ENCODE measurements around the gene DNAJC11.
"Not testable (repeated sequence)": the region's sequence is repeated elsewhere in the genome, so short reads cannot be mapped to it uniquely, and the experiment has no call there.

Gene DNAJC11

DNA sequence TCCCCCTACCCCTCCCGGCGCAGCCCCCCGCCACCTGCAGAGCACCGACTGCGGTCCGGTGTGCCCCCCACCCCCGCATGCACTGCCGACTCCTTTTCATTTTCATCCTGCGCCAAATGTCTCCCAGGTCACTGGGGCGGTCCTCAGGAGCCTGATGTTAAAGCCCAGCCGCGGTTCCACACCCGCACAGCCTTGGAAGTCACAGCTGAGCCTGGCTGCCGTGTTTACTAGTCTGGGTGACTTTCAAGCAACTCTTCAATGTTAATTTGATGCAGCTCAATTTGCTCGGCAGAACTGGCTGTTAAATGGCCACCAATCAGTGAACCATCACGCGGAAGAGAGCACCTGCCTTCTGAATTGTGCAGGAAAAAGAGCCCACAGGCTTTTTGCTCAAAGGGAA lies 49.7 kb downstream of the DNAJC11 start:
- DNase-seq, result no peak

DNA sequence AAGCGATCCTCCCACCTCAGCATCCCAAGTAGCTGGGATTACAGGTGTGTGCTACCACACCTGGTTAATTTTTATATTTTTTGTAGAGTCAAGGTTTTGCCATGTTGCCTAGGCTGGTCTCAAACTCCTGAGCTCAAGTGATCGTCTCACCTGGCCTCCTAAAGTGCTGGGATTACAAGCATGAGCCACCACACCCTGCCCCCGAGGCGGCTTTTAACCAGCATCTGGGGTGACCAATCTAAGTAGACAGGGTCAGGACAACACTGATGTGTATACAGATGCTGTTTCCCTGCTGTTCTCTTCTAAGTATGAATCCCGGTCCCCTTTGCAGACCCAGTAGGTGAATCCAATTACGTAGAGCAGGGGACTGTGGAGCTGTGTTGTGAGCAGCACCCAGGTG lies 53.1 kb downstream of the DNAJC11 start:
- DNase-seq, result no peak

DNA sequence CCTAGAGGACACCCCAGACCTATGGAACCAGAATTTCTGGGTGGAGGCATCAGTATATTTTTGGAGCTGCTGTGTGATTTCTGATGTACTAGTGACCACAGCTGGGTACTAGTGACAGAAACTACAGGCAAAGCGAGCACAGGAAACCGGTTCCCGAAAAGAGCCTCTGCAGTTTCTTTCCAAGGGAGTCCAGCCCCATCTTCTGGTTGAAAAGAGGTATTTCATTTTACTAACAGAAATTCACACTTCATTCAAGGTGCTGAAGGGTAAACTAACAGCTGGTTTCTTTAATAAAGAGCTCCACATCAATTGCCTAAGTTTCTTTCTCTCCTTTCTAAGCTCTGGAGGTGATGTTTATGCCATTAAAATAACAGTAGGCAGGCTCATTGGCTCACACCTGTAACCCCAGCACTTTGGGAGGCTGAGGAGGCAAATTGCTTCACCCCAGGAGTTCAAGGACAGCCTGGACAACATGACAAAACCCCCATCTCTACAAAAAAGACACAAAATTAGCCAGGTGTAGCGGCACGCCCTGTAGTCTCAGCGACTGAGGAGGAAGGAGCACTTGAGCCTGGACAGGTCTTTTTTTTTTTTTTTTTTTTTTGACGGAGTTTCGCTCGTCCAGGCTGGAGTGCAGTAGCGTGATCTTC lies 55.0 kb downstream of the DNAJC11 start:
- peak in 1 of 2 donors; percentile 33 for DNase-seq

DNA sequence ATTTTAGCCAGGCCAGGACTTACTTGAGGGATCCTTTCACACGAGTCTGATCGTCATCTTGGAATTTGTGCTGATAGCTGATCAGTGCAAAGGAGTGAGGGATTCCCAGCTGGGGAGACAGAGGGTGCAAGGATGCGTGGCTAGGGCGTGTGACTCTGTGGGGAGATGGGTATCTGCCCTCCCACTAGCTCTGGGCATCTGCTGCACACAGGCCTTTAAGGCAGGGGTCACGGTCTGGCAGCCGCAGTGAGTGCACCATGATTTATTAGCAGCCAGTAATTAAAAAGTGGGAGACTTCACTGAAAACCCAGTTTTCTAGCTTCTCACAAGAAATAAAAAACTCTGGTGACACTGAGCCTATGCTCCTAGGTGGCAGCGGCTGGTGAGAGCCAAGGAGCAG lies 56.6 kb downstream of the DNAJC11 start:
- no peak for DNase-seq

DNA sequence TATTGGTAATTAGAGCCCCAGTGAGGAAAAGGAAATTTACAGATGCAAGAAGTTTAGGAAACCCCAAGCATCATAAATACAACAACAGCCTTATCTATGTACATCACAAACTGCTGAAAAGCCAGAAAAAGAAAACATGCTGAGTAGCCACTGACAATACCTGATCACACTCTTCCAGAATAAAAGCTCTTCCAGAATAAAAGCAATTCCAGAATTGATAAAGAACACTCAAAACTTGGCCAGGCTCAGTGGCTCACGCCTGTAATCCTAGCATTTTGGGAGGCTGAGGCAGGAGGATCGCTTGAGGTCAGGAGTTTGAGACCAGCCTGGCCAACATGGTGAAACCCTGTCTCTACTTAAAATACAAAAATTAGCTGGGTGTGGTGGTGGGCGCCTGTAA lies 60.7 kb downstream of the DNAJC11 start:
- DNase-seq, result not testable (repeated sequence)

DNA sequence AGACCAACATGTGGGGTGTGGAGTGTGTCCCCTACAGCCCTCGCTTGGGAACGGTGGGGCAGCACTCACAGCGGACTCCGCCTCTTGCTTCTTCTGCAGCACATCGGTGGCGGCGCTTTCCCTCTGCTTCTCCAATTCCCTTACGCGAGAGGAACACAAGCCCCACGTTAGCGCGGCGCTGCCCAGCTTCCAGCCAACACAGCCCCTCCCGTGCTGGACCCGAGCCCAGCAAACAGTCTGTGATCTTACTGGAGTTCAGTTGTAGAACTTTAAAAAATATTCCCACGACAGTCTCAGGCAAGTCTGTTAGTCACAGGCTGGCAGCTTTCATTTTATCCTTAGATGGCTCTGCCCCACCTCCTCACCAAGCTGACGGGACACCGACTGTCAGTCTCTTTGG lies 63.4 kb downstream of the DNAJC11 start:
- peak; percentile 43 to 48 for DNase-seq

DNA sequence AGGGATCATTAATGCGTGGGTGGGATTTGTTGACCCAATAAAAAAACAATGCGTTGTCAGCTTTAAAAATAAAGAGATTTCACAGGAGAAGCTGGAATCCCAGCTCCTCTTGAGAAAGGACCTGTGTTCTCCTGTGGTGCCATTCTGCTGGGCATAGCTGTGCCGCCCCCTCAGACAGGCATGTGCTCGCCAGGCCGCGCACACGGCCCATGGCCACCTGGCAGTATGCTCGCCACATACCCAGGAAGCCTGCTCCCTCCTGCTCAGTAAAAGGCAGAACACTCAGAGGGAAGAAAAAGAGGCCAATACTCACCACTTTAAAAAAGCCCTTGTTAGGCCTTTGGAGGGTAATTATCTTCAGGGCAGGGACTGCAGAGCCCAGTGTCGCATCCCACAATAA lies 63.8 kb downstream of the DNAJC11 start:
- no peak for DNase-seq

DNA sequence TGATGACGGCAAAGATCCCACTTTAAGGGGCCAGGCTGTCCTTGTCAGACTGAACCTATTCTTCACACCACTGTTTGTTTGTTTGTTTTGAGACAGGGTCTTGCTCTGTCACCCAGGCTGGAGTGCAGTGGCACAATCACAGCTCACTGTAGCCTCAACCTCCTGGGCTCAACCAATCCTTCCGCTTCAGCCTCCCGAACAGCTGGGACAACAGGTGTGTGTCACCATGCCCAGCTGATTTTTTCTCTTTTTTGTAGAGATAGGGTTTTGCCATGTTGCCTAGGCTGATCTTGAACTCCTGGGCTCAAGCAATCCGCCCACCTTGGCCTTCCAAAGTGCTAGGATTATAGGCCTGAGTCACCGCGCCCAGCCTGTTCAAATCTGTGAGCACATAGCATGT lies 64.8 kb downstream of the DNAJC11 start:
- not testable (repeated sequence) for DNase-seq

DNA sequence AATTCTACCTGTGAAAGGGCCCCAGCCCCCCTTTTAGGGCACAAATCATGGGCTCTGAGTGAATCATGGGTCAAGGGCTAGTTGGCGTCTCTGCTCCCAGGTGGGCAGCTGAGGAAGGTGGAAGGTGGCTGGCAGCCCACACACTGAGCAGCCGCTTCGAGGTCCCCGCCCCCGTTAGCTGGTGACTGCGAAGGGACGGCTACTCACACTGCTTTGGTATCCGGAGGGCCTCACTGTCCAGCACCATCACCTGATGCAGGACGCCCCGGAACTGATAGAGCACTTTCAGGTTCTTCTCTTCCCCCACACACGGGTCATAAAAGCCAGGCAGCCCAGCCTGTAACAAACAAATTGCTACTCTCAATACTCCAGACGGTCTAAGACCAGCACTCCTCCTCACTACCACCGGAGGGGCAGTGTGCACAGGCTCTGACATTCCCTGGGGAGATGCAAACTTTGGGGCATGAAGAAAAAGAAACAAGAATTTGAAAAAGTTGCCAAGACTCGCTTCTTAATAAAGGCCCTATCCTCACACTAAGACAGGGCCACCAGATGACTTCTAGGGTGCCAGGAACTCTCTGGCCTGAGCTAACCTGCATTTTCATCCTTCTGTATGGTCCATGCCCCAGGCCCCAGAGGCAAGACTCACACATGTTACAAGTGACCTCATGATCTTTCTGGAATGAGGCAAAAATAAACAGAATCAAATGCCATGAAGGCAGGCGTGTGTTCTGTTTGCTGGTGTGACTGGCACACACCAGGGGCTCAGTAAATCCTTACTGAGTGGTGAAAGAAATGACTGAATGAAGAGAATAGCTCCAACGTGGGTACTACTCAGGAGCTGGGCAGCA lies 65.5 kb downstream of the DNAJC11 start:
- DNase-seq, result no peak

DNA sequence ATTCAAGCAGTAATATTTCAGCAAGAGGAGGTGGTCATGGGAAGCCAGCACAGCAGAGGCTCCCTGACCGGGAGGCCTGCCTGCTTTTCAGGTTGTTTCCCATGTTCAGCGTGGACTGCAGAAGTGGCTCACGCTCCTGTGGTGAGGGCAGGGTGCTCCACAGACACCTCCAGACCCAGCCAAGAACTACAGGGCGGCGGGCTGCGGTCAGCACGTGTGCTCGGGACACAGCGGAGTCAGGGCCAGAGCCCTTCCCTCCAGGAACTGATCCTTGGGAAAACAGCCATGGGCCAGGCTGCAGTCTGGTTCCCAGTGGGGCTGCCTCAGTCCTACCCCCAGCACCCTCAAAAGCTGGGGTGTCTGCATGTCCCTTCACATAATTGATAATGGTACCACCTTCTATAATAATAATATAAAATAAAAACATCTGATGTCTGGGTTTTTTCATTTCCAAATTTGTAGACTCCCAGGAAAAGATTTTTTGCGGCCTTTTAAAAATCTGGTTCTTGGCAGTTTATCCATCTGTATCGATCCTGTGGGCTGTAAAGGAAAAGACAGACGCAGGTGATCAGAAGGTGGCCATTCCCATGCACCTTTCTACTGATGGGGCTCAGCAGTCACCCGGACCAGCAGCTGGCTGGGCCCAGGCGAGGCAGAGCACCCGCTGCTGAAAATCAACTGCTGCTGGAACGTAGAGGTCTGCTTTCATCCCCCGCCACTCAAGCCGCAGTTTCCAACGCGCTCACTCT lies 66.3 kb downstream of the DNAJC11 start:
- no peak for DNase-seq

DNA sequence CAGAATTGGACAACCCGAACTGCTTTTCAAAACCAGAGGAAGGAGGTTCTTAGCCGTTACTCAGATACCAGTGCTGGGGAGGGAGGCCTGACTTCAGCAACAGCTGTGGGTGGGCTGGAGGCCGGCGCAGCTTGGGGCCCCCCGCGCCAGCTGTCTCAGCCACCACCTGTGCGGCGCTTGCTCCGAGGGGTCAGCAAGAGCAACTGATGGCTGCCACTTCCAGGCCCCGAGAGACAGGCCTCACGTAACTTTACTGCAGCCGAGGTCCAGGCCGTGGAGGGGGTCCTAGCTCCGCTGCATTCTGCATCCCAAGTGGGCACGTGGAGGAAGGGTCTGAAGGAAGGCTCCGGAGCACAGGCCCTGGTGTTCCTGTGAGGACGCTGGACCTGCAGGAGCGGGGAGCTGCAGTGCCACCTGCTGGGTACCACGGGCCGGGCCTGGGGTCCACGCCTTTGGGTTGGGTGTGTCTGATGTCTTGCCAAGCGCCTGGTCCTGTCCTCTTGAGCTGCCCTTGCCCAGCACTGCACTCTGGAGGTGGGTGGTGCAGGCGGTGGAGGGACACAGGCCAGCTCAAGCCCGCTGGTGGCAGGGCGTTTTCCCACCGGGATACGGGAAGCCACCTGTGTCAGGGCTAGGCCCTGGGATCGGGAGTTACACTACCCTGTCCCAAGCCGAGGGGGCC lies 67.1 kb downstream of the DNAJC11 start:
- DNase-seq, result no peak

DNA sequence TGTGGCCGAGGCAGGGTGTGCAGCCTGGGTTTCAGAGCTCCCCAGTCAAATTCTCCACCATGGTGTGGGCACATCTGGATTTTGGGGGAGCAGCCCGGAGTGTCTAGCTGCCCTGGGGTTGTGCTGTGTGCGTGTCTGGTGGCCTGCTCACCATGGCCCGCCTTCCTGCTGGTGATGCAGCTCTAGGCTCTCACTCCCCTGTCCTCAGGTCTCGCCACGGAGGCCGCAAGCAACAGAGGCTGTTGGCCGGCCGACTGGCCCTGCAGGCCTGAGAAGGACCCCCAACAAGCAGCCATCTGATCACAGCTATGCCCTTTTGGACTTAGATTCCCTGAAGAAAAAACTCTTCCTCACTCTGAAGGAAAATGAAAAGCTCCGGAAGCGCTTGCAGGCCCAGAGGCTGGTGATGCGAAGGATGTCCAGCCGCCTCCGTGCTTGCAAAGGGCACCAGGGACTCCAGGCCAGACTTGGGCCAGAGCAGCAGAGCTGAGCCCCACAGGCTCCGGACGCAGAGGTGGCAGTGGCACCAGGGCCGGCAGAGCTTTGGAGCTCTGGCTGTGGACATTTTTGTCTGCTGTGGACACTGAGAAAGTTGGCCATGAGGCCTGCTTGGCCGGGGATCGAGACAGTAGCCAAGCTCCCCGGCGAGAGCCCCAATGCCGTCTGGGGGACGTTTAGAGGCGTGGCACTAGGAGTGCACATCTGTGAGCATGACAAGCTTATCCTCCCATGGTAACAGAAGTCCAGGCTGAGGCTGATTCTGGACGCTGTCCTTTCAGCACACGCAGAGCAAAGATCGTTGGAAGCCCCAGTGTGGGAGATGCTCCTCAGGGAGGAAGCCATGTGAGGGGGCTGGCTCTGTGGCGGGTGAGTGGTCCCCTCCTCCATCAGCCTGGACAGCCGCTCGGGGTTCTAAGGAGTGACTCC lies 68.8 kb downstream of the DNAJC11 start:
- no peak for DNase-seq

DNA sequence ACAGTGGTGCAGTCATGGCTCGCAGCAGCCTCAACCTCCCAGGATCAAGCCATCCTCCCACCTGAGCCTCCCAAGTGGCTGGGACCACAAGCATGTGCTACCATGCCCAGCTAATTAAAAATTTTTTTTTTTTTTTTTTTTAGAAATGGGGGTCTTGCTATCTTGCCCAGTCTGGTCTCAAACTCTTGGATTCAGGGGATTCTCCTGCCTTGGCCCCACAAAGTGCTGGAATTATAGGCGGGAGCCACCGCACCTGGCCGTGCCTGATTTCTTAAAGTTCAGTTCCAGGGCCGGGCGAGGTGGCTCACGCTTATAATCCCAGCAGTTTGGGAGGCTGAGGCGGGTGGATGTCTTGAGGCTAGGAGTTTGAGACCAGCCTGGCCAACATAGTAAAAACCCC lies 70.6 kb downstream of the DNAJC11 start:
- no peak for DNase-seq

DNA sequence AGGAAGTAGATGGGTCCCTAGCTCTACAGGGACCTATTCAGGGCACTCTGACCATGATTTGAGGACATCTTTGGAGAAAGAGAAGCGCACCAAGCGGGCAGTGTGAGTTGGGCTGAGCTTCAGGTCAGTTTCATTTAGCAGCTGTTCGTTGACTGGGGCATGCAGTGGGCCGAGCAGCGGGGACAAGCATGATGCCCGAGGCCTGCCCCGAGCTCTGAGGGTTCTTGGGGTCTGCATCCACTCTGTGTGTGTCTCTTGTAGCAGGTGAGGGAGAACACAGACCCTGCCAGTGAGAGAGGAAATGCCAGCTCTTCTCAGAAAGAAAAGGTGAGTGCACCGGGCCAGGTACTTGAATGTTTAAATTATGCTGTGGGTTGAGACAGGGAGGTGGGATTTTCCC lies 71.6 kb downstream of the DNAJC11 start:
- DNase-seq, result no peak

DNA sequence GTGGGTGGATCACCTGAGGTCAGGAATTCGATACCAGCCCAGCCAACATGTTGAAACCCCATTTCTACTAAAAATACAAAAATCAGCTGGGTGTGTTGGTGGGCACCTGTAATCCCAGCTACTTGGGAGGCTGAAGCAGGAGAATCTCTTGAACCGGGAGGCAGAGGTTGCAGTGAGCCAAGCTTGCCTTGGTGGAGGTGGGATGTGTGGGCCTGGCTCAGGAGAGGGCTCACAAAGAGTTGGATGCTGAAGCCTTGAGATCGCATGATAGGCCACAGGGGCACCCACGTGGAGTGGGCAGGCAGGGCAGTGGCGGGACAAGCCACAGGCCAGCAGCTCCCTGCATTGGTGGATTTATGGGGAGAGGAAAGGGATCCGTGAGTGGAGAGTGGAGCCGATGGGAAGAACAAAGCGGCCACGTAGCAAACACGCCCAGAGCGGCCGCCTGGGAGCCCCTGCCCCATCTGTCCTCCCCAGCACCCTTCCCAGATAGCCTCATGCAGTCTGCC lies 72.6 kb downstream of the DNAJC11 start:
- DNase-seq, result no peak

DNA sequence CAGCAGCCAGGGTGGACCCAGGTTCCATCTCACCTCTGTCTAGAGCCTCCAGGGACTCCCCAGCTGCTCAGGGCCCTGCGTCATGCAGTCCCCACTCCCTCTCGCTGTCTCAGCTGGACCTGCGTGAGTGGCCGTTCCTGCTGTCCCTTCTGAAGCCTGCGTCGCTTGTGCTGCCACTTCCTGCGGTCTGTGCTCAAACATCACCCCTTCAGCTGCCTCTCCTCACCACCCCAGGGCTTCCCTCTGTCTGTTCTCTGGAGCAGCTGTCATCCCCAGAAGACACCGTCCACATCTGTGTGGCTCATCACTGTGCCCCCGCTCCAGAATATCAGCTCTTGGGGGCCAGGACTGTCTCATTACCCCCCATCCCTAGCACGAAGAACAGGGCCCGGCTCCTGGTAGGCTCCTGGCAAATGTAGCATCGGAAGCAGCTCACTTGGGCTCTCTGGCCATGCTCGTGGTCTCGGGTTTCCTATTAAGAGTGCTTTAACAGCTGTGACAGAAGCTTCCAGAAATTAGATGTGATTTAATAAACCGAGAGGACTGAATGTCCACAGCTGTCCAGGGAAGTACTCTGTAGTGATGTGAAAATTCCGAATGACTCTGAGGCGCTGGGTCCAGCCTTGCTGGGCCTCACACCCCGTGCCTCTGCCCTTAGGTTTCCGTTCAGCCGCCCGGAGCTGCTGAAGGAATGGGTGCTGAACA lies 73.6 kb downstream of the DNAJC11 start:
- no peak for DNase-seq

DNA sequence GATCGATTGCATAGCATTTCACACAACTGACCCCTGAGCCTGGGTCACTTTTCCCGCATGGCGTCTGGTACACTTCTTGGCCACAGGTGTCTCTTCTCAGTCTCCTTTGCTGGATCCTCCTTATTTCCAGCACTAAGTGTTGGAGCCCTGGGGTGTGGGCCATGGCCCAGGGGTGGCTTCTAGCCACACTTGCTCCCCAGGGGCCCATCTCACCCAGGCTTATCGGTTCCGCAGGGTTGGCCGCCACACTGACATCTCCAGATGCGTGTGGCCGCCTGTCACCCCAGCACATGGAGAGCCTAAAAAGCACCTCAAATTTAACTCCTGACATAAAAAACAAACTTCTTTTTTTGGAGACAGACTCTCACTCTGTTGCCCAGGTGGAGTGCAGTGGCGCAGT lies 74.6 kb downstream of the DNAJC11 start:
- DNase-seq, result no peak

DNA sequence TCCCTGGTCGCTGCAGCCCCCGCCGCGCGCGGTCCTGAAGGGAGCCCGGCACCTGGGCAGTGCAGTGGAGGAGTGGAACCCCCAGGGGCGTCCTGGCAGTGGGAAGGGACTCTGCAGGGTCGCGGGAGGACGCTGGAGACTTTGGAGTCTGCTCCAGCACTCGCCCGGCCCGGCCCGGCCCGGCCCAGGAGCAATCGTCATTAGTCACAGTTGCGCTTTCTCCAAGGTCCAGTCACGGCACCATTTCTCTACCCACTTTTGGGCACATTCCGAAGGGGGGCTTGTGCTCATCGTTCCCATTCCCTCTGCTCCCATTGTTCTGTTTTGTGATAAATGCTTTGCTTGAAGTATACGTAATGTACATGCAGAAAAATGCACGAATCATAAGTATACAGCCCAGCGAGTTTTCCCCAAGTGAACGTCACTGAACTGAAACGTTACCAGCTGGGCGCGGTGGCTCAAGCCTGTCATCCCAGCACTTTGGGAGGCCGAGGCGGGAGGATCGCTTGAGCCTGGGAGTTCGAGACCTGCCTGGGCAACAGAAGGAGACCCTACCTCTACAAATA lies 75.9 kb downstream of the DNAJC11 start:
- DNase-seq, result peak in 1 of 2 donors; percentile 24

DNA sequence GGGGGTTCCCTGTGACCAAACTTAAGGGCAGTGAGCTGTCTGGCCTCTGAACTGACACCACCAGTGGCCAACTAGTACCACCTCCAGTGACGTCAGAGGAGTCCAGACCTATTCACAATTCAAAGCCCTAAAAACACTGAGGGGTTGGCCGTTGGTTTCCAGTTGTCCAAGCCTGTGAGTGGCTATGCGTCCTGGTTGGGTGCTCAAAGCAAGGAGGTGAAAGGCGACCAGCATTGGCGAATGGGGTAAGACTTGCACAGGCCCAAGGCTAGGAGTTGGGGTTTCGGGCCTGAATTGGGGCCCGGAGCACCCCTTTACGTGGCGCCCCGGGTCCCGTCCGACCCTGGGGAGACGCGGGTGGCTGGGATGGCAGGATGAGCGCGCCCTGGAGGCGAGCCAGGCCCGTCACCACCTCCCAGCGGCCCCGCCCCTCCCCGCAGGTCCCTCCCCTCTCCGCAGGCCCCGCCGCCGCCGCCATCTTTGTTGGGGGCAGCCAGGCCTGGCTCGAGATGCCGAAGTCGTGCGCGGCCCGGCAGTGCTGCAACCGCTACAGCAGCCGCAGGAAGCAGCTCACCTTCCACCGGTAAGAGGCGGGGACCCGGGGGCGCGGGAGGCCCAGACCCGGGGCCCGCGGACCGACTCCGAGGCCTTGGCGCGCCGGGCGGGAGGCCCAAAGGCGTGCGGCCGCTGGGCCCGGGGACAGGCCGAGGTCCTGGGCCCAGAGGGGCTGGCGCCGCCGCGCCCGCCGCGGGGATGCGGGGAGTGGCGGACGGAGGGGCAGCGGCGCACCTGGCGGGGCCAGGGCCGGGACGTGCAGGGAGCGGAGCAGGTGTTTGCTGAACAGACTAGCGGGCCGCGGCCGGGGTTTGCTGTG lies 76.7 kb downstream of the DNAJC11 start, which contains the start of gene THAP3:
Gene THAP3, plus strand, starts transcription at position 159 of the 874 bp plus-strand sequence. Its CDS starts 351 bp downstream, at position 510.
- peak; percentile 75 to 81 for DNase-seq
